Esophagus muscularis mucosa (tissue), 4 donors: Measurements from ENCODE around the gene COL19A1.

Experiments
- EP300 ChIP-seq: sonication (generic); formaldehyde crosslinking; IDR thresholded peaks from one replicate; pipeline ENCODE4 v1.6.1; 2017; ENCODE audit warnings: antibody characterized with exemption
- POLR2A ChIP-seq: fragments of 450-650 bp; IDR thresholded peaks from one replicate; pipeline ENCODE4 v1.6.1; 2017; ENCODE audit warnings: antibody characterized with exemption, moderate library complexity, mild to moderate bottlenecking, low read depth
- POLR2AphosphoS5 ChIP-seq, 2 donors: sonication (generic); formaldehyde crosslinking; IDR thresholded peaks; one replicate each; pipeline ENCODE4 v1.6.1; 2017; ENCODE audit warnings: antibody characterized with exemption in 2 of 2
- TF ChIP-seq, protein P1 (sequence below), 3 experiments: fragments of 200-600 bp in 2 of 3; fragments of 450-650 bp in 1 of 3; sonication (generic) in 2 of 3; IDR thresholded peaks; one replicate each; pipeline ENCODE4 v1.5.1; 2017 to 2019; ENCODE audit warnings: antibody characterized with exemption in 3 of 3, mild to moderate bottlenecking in 2 of 3, moderate library complexity in 1 of 3

DNA sequence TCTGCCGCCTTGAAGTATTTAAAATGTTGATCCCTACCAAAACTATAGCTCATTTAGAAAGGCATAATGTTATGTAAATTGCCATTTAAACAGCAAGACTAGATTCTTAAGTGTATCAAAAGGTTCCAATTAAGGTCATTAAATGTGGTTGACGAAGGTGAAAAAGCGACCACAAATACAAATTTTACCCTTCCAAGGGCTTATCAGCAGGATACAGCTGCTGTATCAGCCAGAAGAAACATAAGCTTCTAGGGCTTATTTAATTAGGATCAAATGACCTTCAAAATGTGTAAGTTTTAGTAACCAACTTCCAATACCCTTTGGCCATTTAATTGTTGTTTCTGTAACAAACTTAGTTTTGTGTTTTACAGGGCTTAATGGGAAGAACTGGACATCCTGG is 296.6 kb downstream of the COL19A1 start:
- TF ChIP-seq, protein P1, sequence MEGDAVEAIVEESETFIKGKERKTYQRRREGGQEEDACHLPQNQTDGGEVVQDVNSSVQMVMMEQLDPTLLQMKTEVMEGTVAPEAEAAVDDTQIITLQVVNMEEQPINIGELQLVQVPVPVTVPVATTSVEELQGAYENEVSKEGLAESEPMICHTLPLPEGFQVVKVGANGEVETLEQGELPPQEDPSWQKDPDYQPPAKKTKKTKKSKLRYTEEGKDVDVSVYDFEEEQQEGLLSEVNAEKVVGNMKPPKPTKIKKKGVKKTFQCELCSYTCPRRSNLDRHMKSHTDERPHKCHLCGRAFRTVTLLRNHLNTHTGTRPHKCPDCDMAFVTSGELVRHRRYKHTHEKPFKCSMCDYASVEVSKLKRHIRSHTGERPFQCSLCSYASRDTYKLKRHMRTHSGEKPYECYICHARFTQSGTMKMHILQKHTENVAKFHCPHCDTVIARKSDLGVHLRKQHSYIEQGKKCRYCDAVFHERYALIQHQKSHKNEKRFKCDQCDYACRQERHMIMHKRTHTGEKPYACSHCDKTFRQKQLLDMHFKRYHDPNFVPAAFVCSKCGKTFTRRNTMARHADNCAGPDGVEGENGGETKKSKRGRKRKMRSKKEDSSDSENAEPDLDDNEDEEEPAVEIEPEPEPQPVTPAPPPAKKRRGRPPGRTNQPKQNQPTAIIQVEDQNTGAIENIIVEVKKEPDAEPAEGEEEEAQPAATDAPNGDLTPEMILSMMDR (IDR thresholded peaks at IDR 0.05): no peak
- TF ChIP-seq POLR2AphosphoS5 (IDR thresholded peaks at IDR 0.05) (no peak), POLR2A (no peak), EP300 (no peak)
